Mesenchymal stem cell (in vitro differentiated cells and primary cell): ENCODE data around the gene ITFG1.
"Not testable (repeated sequence)": the region's sequence is repeated elsewhere in the genome, so short reads cannot be mapped to it uniquely, and the experiment has no call there.

ENCODE experiments used
- DNase-seq: peaks from one replicate; pipeline ENCODE4 v3.0.0-alpha.2; 2013
- H2AFZ ChIP-seq: one replicate; pipeline ENCODE4 v1.6.1; 2013; ENCODE audit warnings: low read depth, mild to moderate bottlenecking, control low read depth, inconsistent platforms, low read length, moderate library complexity
- H2AK5ac ChIP-seq: 2 replicates; pipeline ENCODE4 v1.6.1; 2013; ENCODE audit warnings: low read length, moderate library complexity, mild to moderate bottlenecking, inconsistent platforms; ENCODE audit not compliant: severe bottlenecking
- H2BK120ac ChIP-seq: one replicate; pipeline ENCODE4 v1.6.1; 2013; ENCODE audit warnings: low read depth, mild to moderate bottlenecking, inconsistent platforms, low read length, moderate library complexity
- H2BK12ac ChIP-seq, 2 experiments: one replicate each; pipeline ENCODE4 v1.6.1; 2013; ENCODE audit warnings: inconsistent platforms in 2 of 2, low read length in 2 of 2, mild to moderate bottlenecking in 2 of 2, moderate library complexity in 2 of 2, control low read depth in 1 of 2
- H2BK15ac ChIP-seq: one replicate; pipeline ENCODE4 v1.6.1; 2013; ENCODE audit warnings: mild to moderate bottlenecking, low read depth, inconsistent platforms; ENCODE audit not compliant: poor library complexity, severe bottlenecking
- H2BK5ac ChIP-seq: 2 replicates; pipeline ENCODE4 v1.6.1; 2013; ENCODE audit warnings: low read depth, mild to moderate bottlenecking, low read length, control low read depth, inconsistent platforms; ENCODE audit not compliant: poor library complexity, severe bottlenecking
- H3K14ac ChIP-seq, 2 experiments: one replicate each; pipeline ENCODE4 v1.6.1; 2013; ENCODE audit warnings: inconsistent platforms in 2 of 2, low read length in 2 of 2, control low read depth in 1 of 2, mild to moderate bottlenecking in 1 of 2, moderate library complexity in 1 of 2
- H3K18ac ChIP-seq, 2 experiments: one replicate each; pipeline ENCODE4 v1.6.1; 2013; ENCODE audit warnings: inconsistent platforms in 2 of 2, low read length in 2 of 2, control low read depth in 1 of 2, low read depth in 1 of 2, mild to moderate bottlenecking in 1 of 2
- H3K23ac ChIP-seq, 2 experiments: one replicate each; pipeline ENCODE4 v1.6.1; 2013; ENCODE audit warnings: inconsistent platforms in 2 of 2, low read length in 2 of 2, mild to moderate bottlenecking in 2 of 2, moderate library complexity in 2 of 2, control low read depth in 1 of 2
- H3K27ac ChIP-seq: 2 replicates; pipeline ENCODE4 v1.5.1; 2013; ENCODE audit warnings: mild to moderate bottlenecking, moderate library complexity, low read length, control low read depth, inconsistent platforms; ENCODE audit not compliant: poor library complexity, severe bottlenecking
- H3K27me3 ChIP-seq, 2 experiments: 2 replicates each; pipeline versions ENCODE4 v1.6.1 to v1.7.0; 2013; ENCODE audit warnings: low read length in 2 of 2, mild to moderate bottlenecking in 2 of 2, moderate library complexity in 2 of 2, control low read depth in 1 of 2, inconsistent platforms in 1 of 2; ENCODE audit not compliant: control insufficient read depth in 1 of 2, insufficient read depth in 1 of 2
- H3K36me3 ChIP-seq, 2 experiments: 2 replicates each; pipeline versions ENCODE4 v1.6.1 to v1.7.0; 2013; ENCODE audit warnings: low read length in 2 of 2, control low read depth in 1 of 2, inconsistent platforms in 1 of 2, low read depth in 1 of 2, mild to moderate bottlenecking in 1 of 2; ENCODE audit not compliant: insufficient read depth in 2 of 2, control insufficient read depth in 1 of 2
- H3K4ac ChIP-seq, 2 experiments: one replicate each; pipeline ENCODE4 v1.6.1; 2013; ENCODE audit warnings: inconsistent platforms in 2 of 2, low read length in 2 of 2, mild to moderate bottlenecking in 2 of 2, moderate library complexity in 2 of 2, control low read depth in 1 of 2, low read depth in 1 of 2
- H3K4me1 ChIP-seq: 2 replicates; pipeline ENCODE4 v1.6.1; 2013; ENCODE audit warnings: low read depth, low read length, control low read depth; ENCODE audit not compliant: control insufficient read depth, insufficient read depth
- H3K4me2 ChIP-seq: 2 replicates; pipeline ENCODE4 v1.6.1; 2013; ENCODE audit warnings: low read length, mild to moderate bottlenecking, inconsistent platforms; ENCODE audit not compliant: poor library complexity, severe bottlenecking
- H3K4me3 ChIP-seq, 2 experiments: 2 replicates each; pipeline versions ENCODE4 v1.5.1 to v1.7.0; 2013; ENCODE audit warnings: low read length in 2 of 2, mild to moderate bottlenecking in 2 of 2, control low read depth in 1 of 2, low read depth in 1 of 2; ENCODE audit not compliant: insufficient read depth in 1 of 2
- H3K79me1 ChIP-seq: replicated peaks from 2 replicates; pipeline ENCODE4 v1.6.1; 2013; ENCODE audit warnings: mild to moderate bottlenecking, control low read depth, low read length, inconsistent platforms; ENCODE audit not compliant: poor library complexity, severe bottlenecking
- H3K9ac ChIP-seq: 2 replicates; pipeline ENCODE4 v1.7.0; 2013; ENCODE audit warnings: mild to moderate bottlenecking, low read length, moderate library complexity
- H3K9me3 ChIP-seq: 2 replicates; pipeline ENCODE4 v1.7.0; 2013; ENCODE audit warnings: mild to moderate bottlenecking, low read length; ENCODE audit not compliant: control insufficient read depth
- H4K8ac ChIP-seq: one replicate; pipeline ENCODE4 v1.6.1; 2013; ENCODE audit warnings: inconsistent platforms, mild to moderate bottlenecking, low read length, moderate library complexity
- H4K91ac ChIP-seq: one replicate; pipeline ENCODE4 v1.6.1; 2013; ENCODE audit warnings: mild to moderate bottlenecking, low read length, inconsistent platforms
- WGBS: methylation state at CpG from one replicate; pipeline ENCODE4 v1.1.7; 2013; ENCODE audit warnings: mixed read lengths; 5-methylcytosine and 5-hydroxymethylcytosine counted together

ITFG1 gene

GRCh38 chr16:47141773-47142485, 318.9 kb downstream of the ITFG1 start:
- Histone ChIP-seq H2BK120ac (no peak overlapping the region), H3K23ac (no peak overlapping the region), H2BK5ac (no peak overlapping the region), H3K4me2 (peak overlapping the region; percentile 96), H3K79me1 (peaks cover 5% of the 10 kb centered on the region), H3K9me3 (no peaks in the 10 kb centered on the region), H3K4me1 (peaks cover 11% of the 10 kb centered on the region), H3K4ac (no peak overlapping the region), H4K8ac (no peak overlapping the region), H3K4me3 (peak overlapping the region; percentile 53 to 78), H3K14ac (no peak overlapping the region), H4K91ac (no peak overlapping the region), H3K18ac (no peak overlapping the region), H3K27ac (no peak overlapping the region), H2AFZ (no peak overlapping the region), H2BK15ac (no peak overlapping the region), H3K36me3 (no peaks in the 10 kb centered on the region), H2BK12ac (no peak overlapping the region), H2AK5ac (no peak overlapping the region), H3K9ac (peak overlapping the region; percentile 54), H3K27me3 (peaks cover 0 to 11% of the 10 kb centered on the region in 2 experiments)
- whole genome bisulfite sequencing, result 7% methylated on average over 23 of the region's 26 CpGs
- peak; percentile 89 for DNase-seq

DNA sequence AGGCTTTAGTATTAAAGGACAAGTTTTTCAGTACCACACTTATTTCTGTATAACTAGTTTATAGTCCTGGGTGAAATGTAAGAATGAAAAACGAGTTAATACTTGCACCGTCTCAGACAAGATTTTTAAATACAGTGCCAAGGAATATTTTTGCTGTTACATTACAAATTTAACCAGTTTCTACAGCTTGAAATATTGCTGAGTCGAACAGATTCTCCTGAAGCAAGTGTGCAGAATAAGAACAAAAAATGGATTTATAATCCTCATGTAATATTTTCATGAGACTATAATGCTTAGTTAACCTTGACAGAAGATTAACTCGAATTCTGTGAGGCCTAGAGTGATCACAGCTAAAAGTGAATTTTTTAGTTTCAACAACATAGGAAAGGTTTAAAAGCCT, 320.2 kb downstream of the ITFG1 start:
- H3K4me2 ChIP-seq, result no peak overlapping the region
- H2AK5ac ChIP-seq, result no peak overlapping the region

GRCh38 chr16:47139561-47140185, 321.2 kb downstream of the ITFG1 start:
- H2BK120ac ChIP-seq, result no peak overlapping the region
- no peak overlapping the region for H2AK5ac ChIP-seq
- H2BK5ac ChIP-seq, result no peak overlapping the region
- H3K27ac ChIP-seq, result no peak overlapping the region
- H4K91ac ChIP-seq, result no peak overlapping the region
- H3K18ac ChIP-seq, result no peak overlapping the region
- peaks cover 0 to 6% of the 10 kb centered on the region in 2 experiments for H3K27me3 ChIP-seq
- H3K4me1 ChIP-seq, result peaks cover 12% of the 10 kb centered on the region
- H3K36me3 ChIP-seq, result no peaks in the 10 kb centered on the region
- no peak overlapping the region for H3K4me2 ChIP-seq
- no peaks in the 10 kb centered on the region for H3K9me3 ChIP-seq
- H3K4ac ChIP-seq, result no peak overlapping the region
- no peak overlapping the region for H3K4me3 ChIP-seq
- H4K8ac ChIP-seq, result no peak overlapping the region
- no peak overlapping the region for H2AFZ ChIP-seq
- H2BK12ac ChIP-seq, result no peak overlapping the region
- peaks cover 6% of the 10 kb centered on the region for H3K79me1 ChIP-seq
- H3K23ac ChIP-seq, result no peak overlapping the region
- DNase-seq, result peak; percentile 18
- no peak overlapping the region for H3K9ac ChIP-seq
- no peak overlapping the region for H2BK15ac ChIP-seq
- WGBS, result 60% methylated on average over 3 of the region's 3 CpGs
- no peak overlapping the region for H3K14ac ChIP-seq

More for the DNA sequence above, 320.2 kb downstream of the ITFG1 start:
- H3K27ac ChIP-seq, result no peak overlapping the region
- peaks cover 6% of the 10 kb centered on the region for H3K79me1 ChIP-seq
- no peak overlapping the region for H2BK15ac ChIP-seq
- H3K4ac ChIP-seq, result no peak overlapping the region
- 95% methylated on average over 3 of the region's 4 CpGs for WGBS
- H3K14ac ChIP-seq, result no peak overlapping the region
- H3K4me1 ChIP-seq, result peaks cover 12% of the 10 kb centered on the region
- H3K27me3 ChIP-seq, result peaks cover 0 to 11% of the 10 kb centered on the region in 2 experiments
- no peak overlapping the region for H2AFZ ChIP-seq
- H3K18ac ChIP-seq, result no peak overlapping the region
- no peak overlapping the region for H3K9ac ChIP-seq
- no peak overlapping the region for H3K23ac ChIP-seq
- no peak for DNase-seq
- H2BK5ac ChIP-seq, result no peak overlapping the region
- no peak overlapping the region for H4K91ac ChIP-seq
- H3K9me3 ChIP-seq, result no peaks in the 10 kb centered on the region
- H3K4me3 ChIP-seq, result no peak overlapping the region
- H3K36me3 ChIP-seq, result no peaks in the 10 kb centered on the region
- no peak overlapping the region for H2BK12ac ChIP-seq
- H2BK120ac ChIP-seq, result no peak overlapping the region
- H4K8ac ChIP-seq, result no peak overlapping the region

- H3K23ac ChIP-seq, H4K91ac ChIP-seq, H3K79me1 ChIP-seq, H3K27ac ChIP-seq, DNase-seq, H3K9me3 ChIP-seq, H3K18ac ChIP-seq, H2AK5ac ChIP-seq, H2BK5ac ChIP-seq, H2BK15ac ChIP-seq, H4K8ac ChIP-seq, H2AFZ ChIP-seq, H3K27me3 ChIP-seq, H3K14ac ChIP-seq, H3K4ac ChIP-seq, H3K4me3 ChIP-seq, H3K4me2 ChIP-seq, H3K36me3 ChIP-seq, H3K9ac ChIP-seq, H2BK120ac ChIP-seq, H2BK12ac ChIP-seq, H3K4me1 ChIP-seq: not testable (repeated sequence)
- WGBS, result 79% methylated on average over 9 of the region's 9 CpGs
These were observed 322.9 kb downstream of the ITFG1 start for GRCh38 chr16:47137925-47138324.
